ENCODE results near the gene PSMB8. TPM values are rescaled to one million over a fixed set of nuclear protein-coding genes. Genes with fewer than 3 reads are reported as not detected.
"Not testable (repeated sequence)": the region's sequence is repeated elsewhere in the genome, so short reads cannot be mapped to it uniquely, and the experiment has no call there.

Gene PSMB8
- total and polyA plus RNA-seq, 2 of the 8 experiments (the other 6 are each of a cell fraction or from before 2014, with no cell fraction given) = 18.4 to 43.0 TPM

GRCh38 chr6:32805404-32805803, 38.4 kb downstream of the PSMB8 start:
- H3K79me2 ChIP-seq (ENCODE audit: control insufficient read depth in 1 of 2, insufficient read depth in 2 of 2, low read length in 2 of 2); POLR2A ChIA-PET (ENCODE audit: partially characterized antibody); H3K56ac ChIP-seq (replicated peaks; ENCODE audit: insufficient read length, low read depth, low read length); H3K23ac ChIP-seq (ENCODE audit: insufficient read length); H3K18ac ChIP-seq (ENCODE audit: extremely low read depth, low read length); H2AFZ ChIP-seq (ENCODE audit: low read length); H4K5ac ChIP-seq (ENCODE audit: insufficient read length, low read depth, low read length); H2BK15ac ChIP-seq (ENCODE audit: low read length); H2BK5ac ChIP-seq (ENCODE audit: low read depth, low read length); H3K9ac ChIP-seq (replicated peaks in 1 of 4; ENCODE audit: extremely low read depth in 1 of 4, low read depth in 3 of 4, low read length in 3 of 4); DNase-seq (ENCODE audit: low read depth in 1 of 2, low spot score in 2 of 2); H3K27ac ChIP-seq (ENCODE audit: low read depth, low read length); H3K4me2 ChIP-seq (ENCODE audit: insufficient read depth in 1 of 2, low read depth in 2 of 2, low read length in 2 of 2); H3K9me3 ChIP-seq (ENCODE audit: insufficient read depth in 2 of 2, low read depth in 1 of 2, low read length in 1 of 2); H3K23me2 ChIP-seq (ENCODE audit: low read depth, low read length); H2AK5ac ChIP-seq (ENCODE audit: low read depth, low read length); H3K27me3 ChIP-seq (replicated peaks in 1 of 4; ENCODE audit: control insufficient read depth in 3 of 4, extremely low read depth in 1 of 4, insufficient read depth in 3 of 4, low read length in 3 of 4); H2BK120ac ChIP-seq (replicated peaks; ENCODE audit: low read depth, low read length); H3K4me3 ChIP-seq (ENCODE audit: extremely low read depth in 1 of 4, insufficient read depth in 2 of 4, low read depth in 3 of 4, low read length in 4 of 4); H2BK12ac ChIP-seq (ENCODE audit: low read depth, low read length); H3K4ac ChIP-seq (replicated peaks; ENCODE audit: insufficient read length, low read depth, low read length); H4K91ac ChIP-seq (replicated peaks; ENCODE audit: insufficient read length, low read length); H4K20me1 ChIP-seq (replicated peaks in 1 of 2; ENCODE audit: control insufficient read depth in 1 of 2, insufficient read depth in 2 of 2, low read length in 2 of 2); H2BK20ac ChIP-seq (ENCODE audit: low read length); H3K14ac ChIP-seq (ENCODE audit: insufficient read length); FAIRE-seq; H3K4me1 ChIP-seq (replicated peaks in 1 of 4; ENCODE audit: control insufficient read depth in 3 of 4, insufficient read depth in 4 of 4, low read length in 3 of 4); H3K36me3 ChIP-seq (ENCODE audit: control insufficient read depth in 2 of 4, insufficient read depth in 4 of 4, low read length in 3 of 4); H3K79me1 ChIP-seq (ENCODE audit: low read depth, low read length); H4K8ac ChIP-seq (ENCODE audit: extremely low read depth, insufficient read depth, low read length): not testable (repeated sequence)
- CTCF ChIA-PET (ENCODE audit: partially characterized antibody) = interaction anchor here (1.5 to 2.8 kb wide), 2 partner anchors 8 to 33 kb away, joined by 5 to 8 read pairs; partner anchors contain the start of gene TAP2
